Activated B cell treated with CpG ODN at 0.5 μM for 24 hours (primary cell): ENCODE data around the gene MPG. TPM values are rescaled to one million over a fixed set of nuclear protein-coding genes. Genes with fewer than 3 reads are reported as not detected.

Source experiments
- ATAC-seq: fragments of 200-7000 bp; cut with Tn5 transposase; one replicate; pipeline ENCODE4 v1.10.0; 2021; ENCODE audit warnings: low read depth, mild to moderate bottlenecking, moderate library complexity
- CTCF ChIA-PET: fragments of 350-600 bp; sonication (Branson Sonifier 250); formaldehyde crosslinking; loops from one replicate; lab custom pipeline; 2021; ENCODE audit warnings: antibody characterized with exemption; lab: Charles Lee
- POLR2A ChIA-PET: fragments of 350-600 bp; sonication (Branson Sonifier 250); formaldehyde crosslinking; loops from one replicate; lab custom pipeline; 2021; ENCODE audit warnings: antibody characterized with exemption; lab: Charles Lee
- DNase-seq: peaks from one replicate; pipeline ENCODE4 v3.0.0; 2022
- H3K27ac Mint-ChIP-seq: one replicate; pipeline ENCODE4 v1.8.0; 2020; ENCODE audit warnings: mixed read lengths
- H3K27me3 Mint-ChIP-seq: one replicate; pipeline ENCODE4 v1.8.0; 2021; ENCODE audit warnings: mixed read lengths
- H3K36me3 Mint-ChIP-seq: one replicate; pipeline ENCODE4 v1.8.0; 2021; ENCODE audit warnings: low read depth, mixed read lengths
- H3K4me1 Mint-ChIP-seq: one replicate; pipeline ENCODE4 v1.8.0; 2021; ENCODE audit warnings: mixed read lengths
- H3K4me3 Mint-ChIP-seq: one replicate; pipeline ENCODE4 v1.8.0; 2020; ENCODE audit warnings: mild to moderate bottlenecking, mixed read lengths
- H3K9me3 Mint-ChIP-seq: one replicate; pipeline ENCODE4 v1.8.0; 2020; ENCODE audit warnings: mixed read lengths
- CTCF ChIP-seq: fragments of 200-600 bp; IDR thresholded peaks from one replicate; pipeline ENCODE4 v1.8.0; 2022; ENCODE audit warnings: antibody characterized with exemption, mild to moderate bottlenecking
- intact Hi-C: fragments of 100-400 bp; cut with micrococcal nuclease; formaldehyde crosslinking; loops from one replicate; pipeline ENCODE4 v1.15.1; 2024
- total RNA-seq: library from RNA; stranded (reverse); gene quantifications from 2 replicates; pipeline ENCODE4 v1.2.3, GENCODE V29; 2022

Gene MPG
- total RNA-seq, 1 donor from 2014 or later = 51.7 TPM

- Mint-ChIP-seq H3K36me3 (peaks cover 18% of the 10 kb centered on the region), H3K4me1 (peaks cover 4% of the 10 kb centered on the region), H3K9me3 (no peaks in the 10 kb centered on the region), H3K27me3 (peaks cover 2% of the 10 kb centered on the region), H3K4me3 (no peak overlapping the region), H3K27ac (no peak overlapping the region)
- TF ChIP-seq CTCF = no peak
- ATAC-seq (no peak), DNase-seq (no peak)
- intact Hi-C loops = no loop called here
- ChIA-PET POLR2A (no interaction called here), CTCF (interaction anchor here (8.1 kb wide), 1 partner anchor 34 kb away, joined by 218 read pairs; no protein-coding TSS in a partner anchor)
These were observed 16.8 kb upstream of the MPG start for GRCh38 chr16:60929-61878.

- intact Hi-C loops = no loop called here
- Mint-ChIP-seq H3K4me3 (no peak overlapping the region), H3K27me3 (peaks cover 2% of the 10 kb centered on the region), H3K9me3 (no peaks in the 10 kb centered on the region), H3K27ac (no peak overlapping the region), H3K36me3 (peaks cover 13% of the 10 kb centered on the region), H3K4me1 (peaks cover 4% of the 10 kb centered on the region)
- TF ChIP-seq CTCF = no peak
- CTCF ChIA-PET = interaction anchor here (1.5 to 8.1 kb wide), 2 partner anchors 23 to 33 kb away, joined by 3 to 218 read pairs; no protein-coding TSS in a partner anchor
- DNase-seq (no peak), ATAC-seq (no peak)
- POLR2A ChIA-PET = no interaction called here
These were observed 16.1 kb upstream of the MPG start for GRCh38 chr16:61879-62281.

- H3K36me3 Mint-ChIP-seq = peaks cover 8% of the 10 kb centered on the region
- no peak overlapping the region for H3K4me3 Mint-ChIP-seq
- no peak overlapping the region for H3K27ac Mint-ChIP-seq
- peaks cover 2% of the 10 kb centered on the region for H3K27me3 Mint-ChIP-seq
- no peak for TF ChIP-seq CTCF
- POLR2A ChIA-PET = interaction anchor here (0.9 kb wide), 1 partner anchor 22 kb away, joined by 3 read pairs; no protein-coding TSS in a partner anchor
- intact Hi-C loops = no loop called here
- no peak for ATAC-seq
- peaks cover 4% of the 10 kb centered on the region for H3K4me1 Mint-ChIP-seq
- DNase-seq = no peak
- CTCF ChIA-PET = interaction anchor here (1.5 to 8.1 kb wide), 2 partner anchors 23 to 33 kb away, joined by 3 to 218 read pairs; no protein-coding TSS in a partner anchor
- H3K9me3 Mint-ChIP-seq = no peaks in the 10 kb centered on the region
These were observed 15.6 kb upstream of the MPG start for GRCh38 chr16:62283-62967.

GRCh38 chr16:62968-63391, 15.0 kb upstream of the MPG start:
- intact Hi-C loops = no loop called here
- ChIA-PET CTCF (interaction anchor here (0.5 to 8.1 kb wide), 3 partner anchors 24 to 125 kb away, joined by 3 to 218 read pairs (median 3); no protein-coding TSS in a partner anchor), POLR2A (interaction anchor here (0.9 kb wide), 1 partner anchor 22 kb away, joined by 3 read pairs; no protein-coding TSS in a partner anchor)
- H3K27ac Mint-ChIP-seq = no peak overlapping the region
- no peaks in the 10 kb centered on the region for H3K9me3 Mint-ChIP-seq
- H3K36me3 Mint-ChIP-seq = peaks cover 5% of the 10 kb centered on the region
- peaks cover 4% of the 10 kb centered on the region for H3K4me1 Mint-ChIP-seq
- ATAC-seq (no peak), DNase-seq (no peak)
- TF ChIP-seq CTCF = no peak
- no peak overlapping the region for H3K4me3 Mint-ChIP-seq
- H3K27me3 Mint-ChIP-seq = peaks cover 2% of the 10 kb centered on the region
